HG03045 (cell line): Measurements from ENCODE around the gene ARHGEF7.
"Not testable (repeated sequence)": the region's sequence is repeated elsewhere in the genome, so short reads cannot be mapped to it uniquely, and the experiment has no call there.

Experiments used
- ATAC-seq: cut with Tn5 transposase; IDR thresholded peaks from one replicate; pipeline ENCODE4 v1.9.1; 2021; ENCODE audit warnings: mild to moderate bottlenecking, moderate library complexity; ENCODE audit not compliant: unreplicated experiment

The ARHGEF7 gene

DNA sequence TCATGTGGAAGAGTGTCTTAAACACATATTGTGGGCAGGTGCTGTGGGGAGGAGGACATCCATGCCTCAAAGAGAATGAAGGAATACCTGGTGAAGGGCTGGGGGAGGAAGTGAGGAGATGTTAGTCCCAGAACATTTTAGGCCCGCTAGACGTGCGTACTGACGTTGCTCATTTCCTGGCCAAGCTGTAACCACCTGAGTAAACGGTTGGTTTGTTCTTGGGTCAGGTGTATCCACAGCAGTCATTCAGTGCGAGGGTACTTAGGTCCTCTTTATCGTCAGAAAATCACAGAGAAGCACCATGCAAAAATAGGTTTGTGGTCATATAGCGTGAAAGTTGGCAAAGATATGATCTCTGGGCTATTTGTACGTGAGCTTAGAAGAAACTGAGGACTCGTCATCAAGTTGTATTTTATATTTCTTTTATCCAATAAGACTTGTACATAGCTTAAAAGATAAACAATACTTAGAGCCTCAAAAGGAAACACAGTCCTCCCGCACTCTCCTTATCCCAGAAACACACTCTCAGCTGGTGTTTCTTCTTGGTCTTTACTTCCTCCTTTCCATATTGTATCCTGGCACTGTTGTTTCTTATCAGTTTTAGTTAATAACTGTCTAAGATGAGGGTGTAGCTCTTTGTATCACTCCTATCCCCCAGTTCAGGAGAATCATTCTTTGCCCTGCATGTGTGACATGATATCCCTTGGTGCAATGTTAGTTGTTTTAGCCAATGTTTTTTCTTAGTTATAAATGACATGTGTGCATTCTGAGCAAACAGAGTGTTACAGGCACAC, 52.0 kb downstream of the ARHGEF7 start:
- no peak for ATAC-seq

DNA sequence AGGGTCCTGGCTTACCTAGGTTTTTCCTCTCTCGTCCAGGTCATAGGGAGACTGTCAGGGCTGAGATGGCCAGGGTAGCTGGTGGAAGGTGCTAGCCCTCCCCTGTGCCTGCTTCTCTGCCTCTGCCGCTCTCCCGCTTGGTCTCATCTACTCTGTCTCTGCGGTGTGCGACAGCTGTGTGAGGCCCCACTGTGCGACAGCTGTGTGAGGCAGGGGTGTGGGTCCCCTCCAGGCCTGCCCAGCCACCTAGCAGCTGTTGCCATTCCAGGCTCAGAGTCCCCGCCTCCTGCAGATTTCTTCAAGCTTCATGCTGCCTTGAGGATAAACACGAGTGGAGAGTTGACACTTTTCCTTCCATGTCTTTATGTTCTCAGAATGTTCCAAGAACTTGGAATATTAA, 53.0 kb downstream of the ARHGEF7 start:
- ATAC-seq = no peak

DNA sequence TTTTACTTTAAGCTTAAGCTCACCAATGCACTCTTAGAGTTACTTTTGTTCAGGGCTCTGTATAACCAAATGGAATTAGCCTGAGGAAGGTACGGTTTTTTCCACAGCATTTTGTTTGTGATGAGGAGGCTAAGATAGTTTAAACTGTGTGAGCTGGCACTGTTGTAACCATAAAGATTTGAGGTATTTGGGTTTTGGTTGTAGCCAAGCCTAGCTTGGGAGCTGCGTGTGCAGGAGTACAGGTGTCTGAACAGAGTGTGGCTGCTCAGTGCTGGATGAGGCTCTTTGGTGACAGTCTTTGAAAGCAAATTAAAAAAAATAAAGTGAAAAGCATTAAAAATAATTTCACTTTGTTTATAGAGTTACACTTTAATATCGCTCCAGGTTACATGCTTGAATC, 56.0 kb downstream of the ARHGEF7 start:
- ATAC-seq = no peak

DNA sequence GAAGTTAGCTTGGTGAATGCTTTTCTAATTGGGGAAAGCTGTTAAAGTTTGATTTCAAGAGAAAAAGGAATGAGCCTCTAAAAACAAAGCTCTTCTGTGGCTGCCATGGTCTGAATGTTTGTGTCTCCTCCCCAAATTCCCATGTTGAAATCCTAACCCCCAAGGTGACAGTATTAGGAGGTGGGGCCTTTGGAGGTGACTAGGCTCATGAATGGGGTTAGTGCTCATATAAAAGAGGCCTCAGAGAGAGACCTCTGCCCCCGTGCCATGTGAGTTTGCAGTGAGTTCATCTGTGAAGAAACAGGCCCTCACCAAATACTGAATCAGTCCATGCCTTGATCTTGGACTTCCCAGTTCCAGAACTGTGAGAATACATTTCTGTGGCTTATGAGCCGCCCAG, 56.5 kb downstream of the ARHGEF7 start:
- no peak for ATAC-seq

DNA sequence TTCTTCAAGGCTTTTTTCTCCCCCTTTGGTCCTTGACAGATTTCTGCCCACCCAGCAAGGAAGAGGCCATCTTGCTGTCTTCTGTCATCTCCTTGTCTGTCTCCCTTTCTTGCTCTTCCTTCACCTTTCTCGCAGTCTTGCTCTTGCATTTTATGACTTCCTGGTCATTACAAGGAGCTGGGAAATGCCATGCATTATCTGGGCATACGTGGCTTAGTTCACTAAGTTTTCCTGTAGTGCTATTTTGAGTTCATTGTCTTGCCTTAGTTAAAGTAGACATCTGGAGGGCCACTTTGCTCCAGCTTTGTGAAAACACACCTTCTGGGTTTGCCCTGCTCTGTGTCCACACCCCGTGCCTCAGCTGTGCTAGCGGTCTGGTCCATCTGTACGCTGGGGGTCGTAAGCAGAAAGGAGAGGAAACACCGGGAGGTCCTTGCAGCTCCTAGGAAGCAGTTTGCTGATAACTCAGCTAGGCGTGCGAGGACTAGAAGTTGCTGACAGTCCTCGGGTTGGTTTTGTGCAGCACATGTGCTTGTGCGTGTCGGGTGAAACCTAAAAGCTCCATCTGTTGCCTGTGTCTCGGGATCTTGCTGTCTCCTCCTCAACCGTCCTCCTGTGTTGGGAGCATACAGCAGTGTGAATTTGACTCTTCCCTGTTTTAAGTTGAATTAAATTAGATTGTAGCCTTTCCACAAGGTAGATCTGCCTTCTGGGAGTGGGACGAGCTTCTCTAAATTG, 59.4 kb downstream of the ARHGEF7 start:
- ATAC-seq = no peak

DNA sequence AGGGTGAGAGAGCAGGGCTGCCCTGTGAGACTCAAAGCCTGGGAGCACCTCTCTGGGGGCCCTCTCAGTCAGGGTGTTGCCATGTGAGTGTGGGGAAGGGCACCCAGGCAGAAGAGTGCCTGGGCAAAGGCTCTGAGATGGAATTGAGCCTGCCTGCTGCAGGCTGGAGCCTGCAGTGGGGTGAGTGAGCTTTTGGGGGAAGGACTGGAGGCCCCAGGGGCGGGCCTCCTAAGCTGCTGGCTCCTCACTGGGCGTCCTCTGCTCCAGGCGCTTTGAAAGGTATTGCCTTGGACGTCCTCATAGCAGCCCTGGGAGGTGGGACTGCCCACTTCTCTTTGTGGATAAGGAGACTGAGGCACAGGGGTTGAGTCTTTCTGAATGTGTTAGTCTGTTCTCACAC, 60.3 kb downstream of the ARHGEF7 start:
- ATAC-seq = no peak

DNA sequence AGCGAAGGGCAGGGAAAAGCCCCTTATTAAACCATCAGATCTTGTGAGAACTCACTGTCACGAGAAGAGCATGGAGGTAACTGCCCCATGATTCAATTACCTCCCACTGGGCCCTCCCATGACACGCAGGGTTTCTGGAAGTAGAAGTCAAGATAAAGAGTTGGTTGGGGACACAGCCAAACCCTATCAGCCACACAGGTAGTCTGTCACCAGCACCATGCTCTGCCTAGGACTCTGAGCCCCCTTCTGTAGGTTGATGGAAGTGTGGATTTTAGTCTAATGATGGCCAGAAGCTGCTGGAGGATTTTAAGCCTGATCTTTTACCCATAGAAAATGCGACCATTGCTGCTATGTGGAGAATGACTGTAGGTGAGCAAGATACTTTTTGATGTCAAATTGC, 60.8 kb downstream of the ARHGEF7 start:
- no peak for ATAC-seq

DNA sequence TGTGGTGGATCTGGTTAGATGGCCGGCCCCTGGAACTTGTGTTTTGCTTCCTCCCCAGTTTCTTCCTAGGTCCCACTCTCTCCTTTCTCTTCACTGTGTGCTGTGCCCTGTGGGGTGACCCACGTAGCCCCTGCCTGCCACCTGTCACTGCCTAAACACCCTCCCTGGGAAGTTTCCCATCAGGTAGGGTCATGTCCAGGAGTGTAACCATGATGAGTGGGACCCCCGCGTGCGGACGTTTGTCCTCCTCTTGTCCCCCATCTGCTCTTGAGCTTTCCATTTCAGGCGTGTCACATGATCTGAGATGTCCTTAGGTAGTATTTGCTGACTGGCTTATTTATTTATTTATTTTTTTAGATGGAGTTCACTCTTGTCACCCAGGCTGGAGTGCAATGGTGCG, 61.3 kb downstream of the ARHGEF7 start:
- ATAC-seq = no peak

DNA sequence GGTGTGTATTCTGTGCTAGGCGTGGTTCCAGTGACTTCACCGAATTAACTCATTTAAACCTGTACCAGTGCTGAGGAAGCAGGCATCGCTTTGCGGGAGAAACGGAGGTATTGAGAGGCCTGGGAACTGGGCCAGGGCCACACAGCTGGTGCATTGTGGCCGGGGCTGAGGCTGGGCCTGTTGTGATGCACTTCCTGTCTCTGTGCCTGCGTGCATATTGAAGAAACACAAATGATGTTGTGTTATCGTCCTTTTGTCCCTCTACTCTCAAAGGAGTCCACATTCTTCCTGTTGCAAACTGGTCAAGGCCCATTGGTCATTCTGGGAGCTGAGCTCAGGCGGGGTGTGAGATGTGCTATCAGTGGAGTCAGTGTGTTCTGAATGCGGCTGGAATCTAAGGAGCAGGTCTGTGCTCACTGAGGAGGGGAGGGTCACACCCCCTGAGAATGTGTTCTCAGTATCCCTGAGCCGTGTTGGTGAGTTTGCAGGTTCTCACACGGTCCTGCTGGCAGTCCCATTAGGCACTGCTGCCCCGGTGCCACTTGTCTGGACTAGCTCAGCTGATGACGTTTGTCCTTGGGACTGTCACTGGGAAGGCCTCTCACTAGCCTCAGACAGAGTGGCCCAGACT, 62.1 kb downstream of the ARHGEF7 start:
- ATAC-seq = no peak

DNA sequence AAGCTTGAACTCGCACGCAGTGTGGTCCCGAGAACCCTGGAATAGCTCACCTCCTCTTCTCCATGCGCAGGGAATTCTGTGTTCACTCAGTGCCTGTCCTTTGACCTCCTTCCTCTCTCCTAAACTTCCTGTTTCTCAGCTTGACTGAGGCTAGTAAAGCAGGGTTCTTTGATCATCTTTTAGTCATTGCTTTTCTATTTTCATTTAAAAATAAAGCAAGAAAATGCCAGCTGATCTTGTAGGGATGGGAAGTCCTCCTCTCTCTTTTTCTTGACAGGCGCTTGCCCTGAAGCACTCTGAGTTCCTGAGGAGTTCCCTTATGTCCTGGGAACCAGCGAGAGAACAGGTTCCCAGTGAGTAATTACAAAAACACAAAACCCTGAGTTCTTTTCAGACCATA, 62.8 kb downstream of the ARHGEF7 start:
- no peak for ATAC-seq

DNA sequence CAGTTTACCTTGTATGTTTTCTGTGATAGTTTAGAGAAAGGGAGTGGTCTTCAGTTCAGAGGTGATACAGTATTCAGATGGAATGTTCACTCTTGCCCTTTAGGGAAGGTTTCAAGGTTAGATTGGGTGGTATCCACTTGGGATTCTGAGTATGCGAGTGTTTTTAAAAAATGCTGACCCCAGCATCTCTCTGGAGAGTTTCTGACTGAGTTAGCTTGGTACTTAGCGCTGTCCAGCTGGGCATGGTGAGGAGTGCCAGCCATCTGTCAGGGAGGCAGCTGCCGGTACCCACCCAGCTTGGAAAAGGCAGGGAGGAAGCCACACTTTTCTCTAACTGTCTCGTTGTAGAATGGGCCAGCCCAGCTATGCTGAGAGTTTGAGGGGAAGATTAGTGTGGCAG, 63.3 kb downstream of the ARHGEF7 start:
- ATAC-seq = no peak

DNA sequence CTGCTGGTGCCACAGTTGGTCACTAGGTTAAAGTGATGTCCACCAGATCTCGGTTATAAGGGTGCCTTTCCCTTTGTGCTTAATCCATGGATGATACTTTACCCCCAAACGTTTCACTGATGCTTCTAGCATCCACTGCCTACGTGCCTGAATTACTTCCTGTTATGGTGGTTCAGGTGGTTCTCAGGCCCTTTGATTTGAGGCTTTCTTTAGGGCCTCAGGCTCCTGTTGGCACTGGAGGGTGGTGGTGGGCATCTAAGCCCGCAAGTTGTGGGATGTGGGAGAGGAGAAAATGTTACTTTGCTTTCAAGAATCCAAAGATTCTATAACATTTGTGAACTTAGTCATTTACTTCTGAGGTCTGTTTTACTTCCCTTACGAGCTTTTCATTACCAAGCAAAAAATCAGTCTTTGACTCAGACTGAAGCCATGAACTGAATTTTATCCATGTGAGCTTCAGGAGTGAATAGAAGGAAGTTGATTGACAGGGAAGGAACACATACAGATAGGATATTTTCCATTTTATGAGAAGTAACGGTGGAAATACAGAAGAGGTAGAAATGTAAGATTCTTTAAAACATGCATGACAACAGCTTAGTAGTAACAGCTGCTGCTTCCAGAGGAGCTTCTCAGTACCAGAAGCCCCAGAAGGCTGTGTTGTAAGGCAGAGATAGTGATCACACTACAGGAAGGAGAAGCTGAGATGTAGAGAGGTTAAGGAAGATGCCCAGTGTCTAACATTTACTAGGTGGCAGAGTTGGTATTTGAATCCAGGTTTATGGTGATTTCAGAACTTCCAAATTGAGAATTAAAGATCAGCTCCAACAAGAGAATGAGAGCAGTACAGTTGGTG, 65.0 kb downstream of the ARHGEF7 start:
- no peak for ATAC-seq

DNA sequence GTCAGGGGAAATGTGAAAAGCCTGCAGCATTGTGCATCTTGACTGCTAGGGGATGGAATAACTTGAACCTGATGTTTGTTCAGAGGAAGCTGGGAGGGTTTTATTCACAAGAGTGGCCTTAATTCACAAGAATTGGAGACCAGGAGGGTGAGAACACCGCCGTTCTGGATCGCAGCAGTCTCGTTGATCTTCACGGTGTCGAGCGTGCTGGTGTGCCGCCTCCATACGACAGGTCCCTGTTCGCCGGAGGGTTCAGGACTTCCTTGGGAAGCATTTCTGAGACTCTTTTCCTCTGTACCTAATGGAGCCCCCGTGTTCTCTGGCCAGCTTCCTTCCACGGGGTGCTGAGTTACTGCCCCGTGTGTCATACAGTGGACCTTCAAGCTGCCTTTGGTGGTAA, 66.9 kb downstream of the ARHGEF7 start:
- ATAC-seq = no peak

DNA sequence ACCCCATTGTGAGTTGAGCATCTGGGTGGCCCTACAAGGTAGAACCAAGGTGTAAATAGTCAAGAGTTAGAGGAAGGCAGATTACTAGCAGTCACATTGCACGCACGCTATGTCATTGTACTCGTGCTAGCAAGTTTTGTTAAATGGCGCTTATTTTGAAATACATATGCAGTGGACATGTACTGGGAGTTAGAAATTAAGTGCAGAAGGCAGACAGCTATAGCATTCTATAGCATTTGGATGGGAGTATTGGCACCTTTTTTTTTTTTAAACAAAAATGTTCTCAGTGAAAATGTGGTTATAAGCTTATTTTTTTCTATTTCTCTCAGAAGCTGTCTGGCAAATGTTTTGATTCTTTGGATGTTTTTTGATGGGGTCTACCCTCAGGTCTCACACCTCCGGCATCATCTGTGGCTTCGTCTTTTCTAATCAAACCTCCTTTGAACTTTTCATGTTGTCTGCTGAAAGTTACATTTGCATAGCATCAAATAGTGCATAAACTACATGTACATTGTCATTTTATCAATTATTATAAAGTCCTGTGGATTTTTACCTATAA, 68.1 kb downstream of the ARHGEF7 start:
- ATAC-seq = no peak

DNA sequence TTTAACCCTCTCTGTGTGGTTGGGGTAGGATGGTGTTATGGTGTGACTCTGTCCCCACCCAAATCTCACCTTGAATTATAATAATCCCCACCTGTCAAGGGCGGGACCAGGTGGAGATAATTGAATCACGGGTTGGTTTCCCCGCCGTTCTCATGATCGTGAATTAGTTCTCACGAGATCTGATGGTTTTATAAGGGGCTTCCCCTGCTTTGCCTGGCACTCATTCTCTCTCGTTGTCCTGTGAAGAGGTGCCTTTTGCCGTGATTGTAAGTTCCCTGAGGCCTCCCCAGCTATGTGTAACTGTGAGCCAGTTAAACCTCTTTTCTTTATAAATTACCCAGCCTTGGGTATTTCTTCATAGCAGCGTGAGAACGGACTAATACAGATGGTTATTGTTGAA, 68.8 kb downstream of the ARHGEF7 start:
- no peak for ATAC-seq

DNA sequence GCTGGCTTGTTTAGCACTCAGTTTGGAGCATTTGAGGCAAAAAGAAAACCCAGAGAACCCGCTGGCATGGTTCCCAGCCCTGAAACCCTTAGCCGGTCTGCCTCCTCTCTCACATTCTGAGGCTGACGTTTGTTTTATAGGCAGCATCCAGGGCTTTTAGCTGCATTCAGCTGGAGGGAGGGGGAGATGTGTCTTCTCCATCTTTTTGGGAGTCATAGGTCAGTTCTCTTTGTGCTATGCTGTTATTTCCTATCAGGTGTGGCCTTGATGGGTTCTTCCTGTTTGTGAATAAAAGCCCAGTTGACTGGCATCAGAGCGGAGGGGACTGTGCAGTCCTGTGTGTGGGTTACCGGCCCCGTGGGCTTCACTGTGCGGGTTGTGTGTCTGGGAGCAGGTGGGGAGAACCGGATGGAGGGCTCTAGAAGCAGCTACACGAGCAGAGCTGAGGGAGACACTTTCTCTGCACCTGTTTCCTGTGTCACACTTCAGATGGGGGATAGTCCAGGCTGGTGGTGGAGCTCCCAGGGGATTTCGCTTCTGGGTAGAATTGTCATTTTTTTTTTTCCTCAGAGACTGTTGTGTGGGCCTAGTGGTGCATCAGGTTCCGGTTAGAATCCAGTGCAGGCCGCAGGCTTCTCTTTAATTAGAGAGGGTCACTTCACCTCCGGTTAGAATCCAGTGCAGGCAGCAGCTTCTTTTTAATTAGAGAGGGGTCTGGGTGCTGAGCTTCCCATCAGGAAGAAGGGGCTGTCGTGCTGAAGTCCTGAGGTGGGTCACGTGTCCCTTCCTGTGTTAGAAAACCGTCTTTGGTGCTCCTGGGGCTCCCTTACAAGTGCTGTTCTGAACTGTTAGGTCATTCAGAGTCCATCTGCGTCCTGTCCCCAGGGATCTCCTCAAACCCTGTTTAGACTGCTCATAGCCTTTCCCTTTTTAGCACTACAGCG, 69.6 kb downstream of the ARHGEF7 start:
- ATAC-seq = peak; percentile 84

DNA sequence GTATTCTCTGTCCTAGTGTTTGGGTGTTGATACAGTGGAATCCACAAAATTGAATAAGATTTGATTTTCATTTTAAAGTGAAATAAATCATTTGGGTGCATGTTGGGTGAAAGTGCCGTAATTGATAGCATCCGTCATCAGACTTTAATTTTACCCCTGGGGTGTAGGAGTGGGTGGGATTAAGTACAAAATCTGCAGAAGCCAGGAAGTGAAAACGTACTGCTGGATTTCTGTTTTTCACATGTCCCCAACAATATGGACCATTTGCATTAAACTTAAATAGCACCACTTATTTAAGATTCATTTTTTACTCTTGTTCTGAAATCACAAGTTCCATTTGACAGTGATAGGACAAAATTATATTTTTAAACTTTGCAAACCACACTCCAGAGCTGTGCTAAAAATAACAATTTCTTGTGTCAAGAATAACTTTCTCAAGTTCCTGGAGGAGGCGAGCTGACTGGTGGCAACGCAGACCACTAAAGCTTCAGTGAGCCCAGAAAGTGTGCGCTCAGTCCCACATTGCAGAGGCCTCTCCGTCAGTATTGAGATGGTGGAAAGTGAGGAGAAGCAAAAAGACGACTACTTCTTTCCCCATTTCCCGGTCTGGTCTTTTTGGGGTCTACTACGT, 71.3 kb downstream of the ARHGEF7 start:
- no peak for ATAC-seq

DNA sequence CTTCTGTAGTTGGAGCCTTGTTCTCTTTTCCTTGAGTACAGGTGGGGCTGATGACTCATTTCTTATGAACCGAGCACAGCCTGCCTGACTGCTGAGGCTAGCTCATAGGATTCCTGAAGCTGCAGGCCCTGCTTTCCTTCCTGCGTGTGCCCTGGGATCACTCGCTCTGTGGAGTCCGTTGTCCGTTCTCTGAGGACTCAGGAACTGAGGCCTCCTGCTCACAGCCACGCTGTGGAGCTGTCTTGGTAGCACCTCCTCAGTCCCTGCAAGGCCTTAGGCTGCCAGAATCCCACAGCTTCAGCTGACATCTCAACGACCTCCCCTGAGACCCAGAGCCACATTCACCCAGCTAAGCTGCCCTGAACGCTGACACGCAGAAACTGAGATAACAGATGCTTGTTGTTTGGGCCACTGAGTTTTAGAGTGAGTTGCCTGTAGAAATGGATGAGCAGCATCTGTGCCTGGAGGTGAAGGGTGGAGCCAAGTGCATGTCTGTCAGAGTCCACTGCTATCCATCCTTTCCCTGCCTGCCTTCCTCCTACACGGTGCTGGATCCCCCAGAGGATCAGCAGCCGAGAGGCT, 72.9 kb downstream of the ARHGEF7 start:
- no peak for ATAC-seq

DNA sequence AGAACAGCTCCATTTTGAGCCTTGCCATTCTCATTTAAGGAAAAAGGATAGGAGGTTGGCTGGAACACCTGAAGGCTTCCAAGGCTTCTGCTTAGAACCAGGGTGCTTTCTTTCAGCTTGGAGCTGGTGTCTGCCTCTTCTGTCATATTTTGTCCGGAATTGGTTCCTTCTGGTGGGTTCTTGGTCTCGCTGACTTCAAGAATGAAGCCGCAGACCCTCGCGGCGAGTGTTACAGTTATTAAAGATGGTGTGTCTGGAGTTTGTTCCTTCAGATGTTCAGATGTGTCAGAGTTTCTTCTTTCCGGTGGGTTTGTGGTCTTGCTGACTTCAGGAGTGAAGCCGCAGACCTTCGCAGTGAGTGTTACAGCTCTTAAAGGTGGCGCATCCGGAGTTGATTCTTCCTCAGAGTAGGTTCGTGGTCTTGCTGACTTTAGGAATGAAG, 74.0 kb downstream of the ARHGEF7 start:
- not testable (repeated sequence) for ATAC-seq
